Hepatocyte (in vitro differentiated cells): ENCODE measurements around the gene TRAPPC14. TPM values are rescaled to one million over a fixed set of nuclear protein-coding genes. Genes with fewer than 3 reads are reported as not detected.
"Not testable (repeated sequence)": the region's sequence is repeated elsewhere in the genome, so short reads cannot be mapped to it uniquely, and the experiment has no call there.

Experiments
- DNase-seq: peaks from one replicate; pipeline ENCODE4 v3.0.0-alpha.2; 2016; ENCODE audit warnings: low spot score
- H2AFZ ChIP-seq: fragments of 200-600 bp; sonication (generic); 2 replicates; pipeline ENCODE4 v1.6.0; 2016; ENCODE audit warnings: antibody characterized with exemption, mild to moderate bottlenecking
- H3K27ac ChIP-seq: fragments of 200-600 bp; sonication (generic); 2 replicates; pipeline ENCODE4 v1.5.1; 2016; ENCODE audit warnings: mild to moderate bottlenecking
- H3K27me3 ChIP-seq: fragments of 200-600 bp; sonication (generic); 2 replicates; pipeline ENCODE4 v1.6.1; 2016
- H3K36me3 ChIP-seq: fragments of 200-600 bp; sonication (generic); replicated peaks from 2 replicates; pipeline ENCODE4 v1.5.1; 2016; ENCODE audit warnings: low read depth; ENCODE audit not compliant: insufficient read depth
- H3K4me1 ChIP-seq: fragments of 200-600 bp; sonication (generic); 2 replicates; pipeline ENCODE4 v1.5.1; 2016; ENCODE audit warnings: mild to moderate bottlenecking, moderate library complexity; ENCODE audit not compliant: insufficient read depth
- H3K4me2 ChIP-seq: fragments of 200-600 bp; sonication (generic); 2 replicates; pipeline ENCODE4 v1.6.0; 2016
- H3K4me3 ChIP-seq: fragments of 200-600 bp; sonication (generic); 2 replicates; pipeline ENCODE4 v1.5.1; 2016; ENCODE audit warnings: mild to moderate bottlenecking
- H3K79me2 ChIP-seq: fragments of 200-600 bp; sonication (generic); 2 replicates; pipeline ENCODE4 v1.6.0; 2017; ENCODE audit warnings: mild to moderate bottlenecking
- H3K9me2 ChIP-seq: fragments of 200-600 bp; sonication (generic); replicated peaks from 2 replicates; pipeline ENCODE4 v1.6.0; 2017; ENCODE audit warnings: mild to moderate bottlenecking; ENCODE audit not compliant: insufficient read depth
- H3K9me3 ChIP-seq: fragments of 200-600 bp; sonication (generic); 2 replicates; pipeline ENCODE4 v1.5.1; 2016; ENCODE audit warnings: low read depth, mild to moderate bottlenecking
- H4K20me1 ChIP-seq: fragments of 200-600 bp; sonication (generic); 2 replicates; pipeline ENCODE4 v1.6.0; 2016; ENCODE audit warnings: mild to moderate bottlenecking; ENCODE audit not compliant: insufficient read depth, poor library complexity, severe bottlenecking
- CTCF ChIP-seq: fragments of 200-600 bp; sonication (generic); IDR thresholded peaks from 2 replicates; pipeline ENCODE4 v1.5.1; 2016; ENCODE audit warnings: antibody characterized with exemption, mild to moderate bottlenecking; ENCODE audit not compliant: poor library complexity
- EZH2 ChIP-seq: fragments of 200-600 bp; sonication (generic); IDR thresholded peaks from 2 replicates; pipeline ENCODE4 v1.6.1; 2016; ENCODE audit warnings: antibody characterized with exemption, mild to moderate bottlenecking, borderline replicate concordance
- EZH2phosphoT487 ChIP-seq: fragments of 200-600 bp; sonication (generic); IDR thresholded peaks from one replicate; pipeline ENCODE4 v1.6.1; 2018; ENCODE audit warnings: antibody characterized with exemption, mild to moderate bottlenecking, low read depth, moderate library complexity; ENCODE audit not compliant: unreplicated experiment, severe bottlenecking
- WGBS: methylation state at CpG from one replicate; pipeline ENCODE4 v1.1.6; 2016; ENCODE audit warnings: low lambda C conversion rate; ENCODE audit errors: missing lambda C conversion rate; 5-methylcytosine and 5-hydroxymethylcytosine counted together
- polyA plus RNA-seq: library from polyadenylated mRNA; unstranded; fragments of >200 nt; fragmentation: Nextera tagmentation; extraction: Ambion mirVana; gene quantifications from 2 replicates; pipeline ENCODE4 v1.2.1, GENCODE V29; 2016
- total RNA-seq: library from RNA; depleted of rRNA; stranded (reverse); fragments of >200 nt; gene quantifications from 2 replicates; pipeline ENCODE4 v1.2.3, GENCODE V29; 2014

Gene TRAPPC14
- total and polyA plus RNA-seq, 2 experiments from 2014 or later: 14.7 to 18.5 TPM

DNA sequence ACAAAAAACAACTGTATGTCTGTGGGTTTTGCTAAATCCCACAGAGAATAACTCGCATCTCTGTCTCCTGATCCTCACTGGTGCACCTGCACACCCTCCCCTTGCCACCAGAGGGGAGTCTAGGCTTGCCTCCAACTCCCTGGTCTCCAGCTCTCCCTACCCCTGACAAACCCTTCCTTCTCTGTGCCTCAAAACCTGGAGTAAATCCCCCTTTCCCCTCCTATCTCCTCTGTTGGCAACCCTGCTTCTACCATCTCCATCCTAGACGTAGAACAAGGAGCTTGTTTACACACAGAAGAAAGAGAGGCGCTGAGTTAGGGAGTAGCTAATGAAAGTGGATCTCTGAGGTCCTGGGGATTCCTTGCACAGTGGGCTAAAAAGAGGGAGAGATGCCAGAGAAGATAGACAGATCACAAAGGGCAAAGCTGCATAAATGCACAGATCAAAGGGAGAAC lies 25.8 kb downstream of the TRAPPC14 start:
- Histone ChIP-seq H2AFZ (no peak overlapping the region), H3K27ac (no peak overlapping the region), H3K4me3 (no peak overlapping the region), H3K4me2 (no peak overlapping the region), H3K4me1 (peaks cover 7% of the 10 kb centered on the region), H3K27me3 (no peaks in the 10 kb centered on the region), H4K20me1 (no peaks in the 10 kb centered on the region), H3K79me2 (no peaks in the 10 kb centered on the region), H3K9me3 (no peaks in the 10 kb centered on the region), H3K9me2 (no peaks in the 10 kb centered on the region), H3K36me3 (no peaks in the 10 kb centered on the region)
- 18% methylated on average over 3 of the region's 3 CpGs for WGBS
- peak; percentile 81 for DNase-seq
- TF ChIP-seq EZH2phosphoT487: no peak
- TF ChIP-seq EZH2: no peak
- peak; percentile 81 for TF ChIP-seq CTCF

DNA sequence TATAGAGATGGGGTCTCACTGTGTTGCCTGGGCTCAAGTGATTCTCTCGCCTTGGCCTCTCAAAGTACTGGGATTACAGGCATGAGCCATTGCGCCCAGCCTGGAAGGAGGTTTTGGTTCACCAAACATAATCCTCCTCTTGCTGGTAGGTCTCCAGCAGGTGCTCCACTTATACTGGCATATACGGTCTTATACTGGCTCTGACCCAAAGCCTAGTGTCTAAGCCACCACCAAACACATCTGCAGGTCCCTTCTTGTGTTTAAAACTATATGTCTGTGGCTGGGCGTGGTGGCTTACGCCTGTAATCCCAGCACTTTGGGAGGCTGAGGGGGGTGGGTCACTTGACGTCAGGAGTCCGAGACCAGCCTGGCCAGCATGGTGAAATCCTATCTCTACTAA lies 26.4 kb downstream of the TRAPPC14 start:
- H3K79me2 ChIP-seq: no peaks in the 10 kb centered on the region
- no peaks in the 10 kb centered on the region for H3K36me3 ChIP-seq
- 74% methylated on average over 7 of the region's 7 CpGs for WGBS
- no peak for DNase-seq
- no peaks in the 10 kb centered on the region for H3K9me3 ChIP-seq
- peaks cover 7% of the 10 kb centered on the region for H3K4me1 ChIP-seq
- TF ChIP-seq CTCF (no peak), EZH2phosphoT487 (no peak), EZH2 (no peak)
- H3K4me2 ChIP-seq: no peak overlapping the region
- H2AFZ ChIP-seq: no peak overlapping the region
- H4K20me1 ChIP-seq: no peaks in the 10 kb centered on the region
- no peaks in the 10 kb centered on the region for H3K27me3 ChIP-seq
- H3K27ac ChIP-seq: no peak overlapping the region
- no peaks in the 10 kb centered on the region for H3K9me2 ChIP-seq
- no peak overlapping the region for H3K4me3 ChIP-seq

- WGBS: 9% methylated on average over 24 of the region's 24 CpGs
- H3K27me3 ChIP-seq: no peaks in the 10 kb centered on the region
- H4K20me1 ChIP-seq: no peaks in the 10 kb centered on the region
- no peaks in the 10 kb centered on the region for H3K9me3 ChIP-seq
- peak overlapping the region; percentile 13 for H2AFZ ChIP-seq
- H3K36me3 ChIP-seq: no peaks in the 10 kb centered on the region
- no peaks in the 10 kb centered on the region for H3K9me2 ChIP-seq
- peak overlapping the region; percentile 83 for H3K4me2 ChIP-seq
- no peak overlapping the region for H3K27ac ChIP-seq
- H3K4me3 ChIP-seq: no peak overlapping the region
- peaks cover 7% of the 10 kb centered on the region for H3K4me1 ChIP-seq
- no peaks in the 10 kb centered on the region for H3K79me2 ChIP-seq
- peak; percentile 87 for DNase-seq
- TF ChIP-seq CTCF (peak; percentile 90), EZH2phosphoT487 (no peak)
Measured at GRCh38 chr7:100130608-100131453, 27.7 kb downstream of the TRAPPC14 start.

GRCh38 chr7:100130220-100130607 lies 28.3 kb downstream of the TRAPPC14 start:
- not testable (repeated sequence) for H3K27ac ChIP-seq, H3K4me3 ChIP-seq

More at GRCh38 chr7:100130220-100130607, 28.3 kb downstream of the TRAPPC14 start:
- not testable (repeated sequence) for H2AFZ ChIP-seq, H3K36me3 ChIP-seq, H3K27me3 ChIP-seq, H3K4me1 ChIP-seq, H3K9me3 ChIP-seq, H3K9me2 ChIP-seq, H3K79me2 ChIP-seq, H4K20me1 ChIP-seq, DNase-seq
- H3K4me2 ChIP-seq: peak overlapping the region; percentile 83
- WGBS: 67% methylated on average over 1 of the region's 1 CpG
